HG03520 (cell line): ENCODE measurements around the gene AARS1.
"Not testable (repeated sequence)": the region's sequence is repeated elsewhere in the genome, so short reads cannot be mapped to it uniquely, and the experiment has no call there.

Source experiments
- ATAC-seq: cut with Tn5 transposase; IDR thresholded peaks from one replicate; pipeline ENCODE4 v1.9.1; 2021; ENCODE audit warnings: mild to moderate bottlenecking, moderate library complexity; ENCODE audit not compliant: unreplicated experiment

AARS1 gene

DNA sequence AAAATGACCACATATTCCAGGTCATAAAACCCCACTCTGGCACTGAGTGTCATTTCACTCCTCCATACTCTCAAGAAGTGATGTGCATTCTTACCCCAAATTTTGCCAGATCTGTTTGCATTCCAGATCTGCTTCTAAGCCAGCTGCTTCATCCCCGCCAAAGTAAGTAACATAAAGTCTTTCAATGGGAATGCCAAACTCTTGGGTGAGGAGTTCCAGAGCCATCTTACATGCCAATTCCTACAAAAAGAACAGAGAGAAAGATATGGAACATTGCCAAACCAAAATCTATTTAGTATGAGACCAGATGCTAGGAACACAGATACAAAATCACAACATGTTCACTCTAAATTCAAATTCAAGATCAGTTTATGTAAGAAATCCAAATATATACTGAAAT, 12.9 kb downstream of the AARS1 start:
- ATAC-seq: no peak

DNA sequence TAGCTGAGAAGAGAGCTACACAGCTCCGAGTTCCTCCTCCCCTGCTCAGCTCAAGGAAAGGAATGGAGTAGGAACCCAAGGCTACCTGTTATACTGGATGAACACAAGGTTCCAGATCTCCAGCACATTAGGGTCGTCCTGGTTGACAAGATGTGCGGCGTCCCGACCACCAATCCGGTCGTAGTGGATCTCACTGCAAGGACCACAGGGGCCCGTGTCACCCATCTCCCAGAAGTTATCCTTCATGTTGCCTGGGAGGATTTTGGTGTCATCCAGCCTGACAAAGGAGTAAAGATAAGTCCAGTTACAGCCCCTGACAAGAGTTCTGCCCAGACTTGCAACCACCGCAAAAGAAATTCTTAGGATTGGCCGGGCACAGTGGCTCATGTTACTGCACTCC, 17.6 kb downstream of the AARS1 start:
- ATAC-seq: no peak

GRCh38 chr16:70270176-70270575, 19.1 kb downstream of the AARS1 start:
- ATAC-seq: no peak

DNA sequence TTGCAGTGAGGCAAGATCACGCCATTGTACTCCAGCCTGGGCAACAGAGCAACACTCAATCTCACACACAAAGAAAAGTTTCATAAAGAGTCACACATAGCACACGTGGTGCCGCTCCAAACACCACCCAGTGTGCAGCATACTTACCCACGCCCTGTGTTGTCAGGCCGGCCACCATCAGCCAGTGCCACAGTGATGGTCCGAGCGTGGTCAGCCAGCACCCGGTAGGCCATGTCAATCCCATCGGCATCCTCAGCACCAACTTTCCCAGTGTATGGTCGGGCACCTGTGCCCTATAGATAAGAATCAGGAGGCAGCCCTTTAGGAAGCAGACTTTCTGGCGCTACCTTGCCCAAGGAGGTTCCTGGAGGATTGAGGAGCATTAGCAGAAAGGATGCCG, 19.8 kb downstream of the AARS1 start:
- no peak for ATAC-seq

GRCh38 chr16:70267922-70268321, 21.4 kb downstream of the AARS1 start:
- ATAC-seq: not testable (repeated sequence)

GRCh38 chr16:70267516-70267915, 21.8 kb downstream of the AARS1 start:
- ATAC-seq: no peak

- ATAC-seq: not testable (repeated sequence)
Observed at GRCh38 chr16:70259903-70260302, 29.4 kb downstream of the AARS1 start.

- ATAC-seq: no peak
Observed at GRCh38 chr16:70258946-70259345, 30.4 kb downstream of the AARS1 start.

- ATAC-seq: no peak
Observed at GRCh38 chr16:70258065-70258464, 31.2 kb downstream of the AARS1 start.

DNA sequence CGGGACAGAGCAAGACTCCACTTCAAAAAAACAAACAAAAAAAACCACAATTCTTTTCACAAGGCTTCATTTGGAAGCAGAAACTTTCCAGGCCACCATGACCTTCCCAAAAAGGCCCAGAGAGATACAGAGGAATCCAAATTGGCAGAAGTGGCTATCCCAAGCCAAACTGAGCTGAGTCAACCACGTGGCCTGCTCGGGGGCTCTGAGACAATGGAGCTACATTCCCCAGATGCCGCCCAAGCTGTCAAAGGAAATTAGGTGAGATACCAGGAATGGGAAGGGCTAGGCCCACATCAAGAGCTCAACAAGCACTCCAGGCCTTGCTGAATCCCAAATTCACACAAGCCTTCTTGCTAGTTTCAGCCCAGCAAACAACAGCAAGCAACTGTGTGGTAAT, 31.9 kb downstream of the AARS1 start:
- ATAC-seq: no peak

DNA sequence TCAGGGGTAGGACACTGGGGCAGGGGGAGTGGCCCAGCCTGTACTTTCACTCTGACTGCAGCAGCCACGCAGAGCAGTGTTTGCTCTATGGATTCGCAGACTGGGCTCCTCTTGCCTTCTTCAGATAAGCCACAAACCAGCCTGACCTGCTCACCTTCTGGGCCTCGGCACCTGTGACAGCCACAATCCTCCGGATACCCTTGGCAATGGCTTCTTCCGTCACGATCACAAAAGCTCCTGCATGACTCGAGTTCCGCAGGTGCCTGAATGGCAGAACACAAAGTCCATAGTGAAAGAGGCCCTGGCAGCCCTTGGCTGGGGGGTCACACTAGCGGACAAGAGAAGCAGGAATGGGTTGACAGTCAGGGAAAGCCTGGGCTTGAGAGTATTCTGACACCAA, 33.7 kb downstream of the AARS1 start:
- no peak for ATAC-seq

- ATAC-seq: no peak
Observed at GRCh38 chr16:70254965-70255286, 34.4 kb downstream of the AARS1 start.

DNA sequence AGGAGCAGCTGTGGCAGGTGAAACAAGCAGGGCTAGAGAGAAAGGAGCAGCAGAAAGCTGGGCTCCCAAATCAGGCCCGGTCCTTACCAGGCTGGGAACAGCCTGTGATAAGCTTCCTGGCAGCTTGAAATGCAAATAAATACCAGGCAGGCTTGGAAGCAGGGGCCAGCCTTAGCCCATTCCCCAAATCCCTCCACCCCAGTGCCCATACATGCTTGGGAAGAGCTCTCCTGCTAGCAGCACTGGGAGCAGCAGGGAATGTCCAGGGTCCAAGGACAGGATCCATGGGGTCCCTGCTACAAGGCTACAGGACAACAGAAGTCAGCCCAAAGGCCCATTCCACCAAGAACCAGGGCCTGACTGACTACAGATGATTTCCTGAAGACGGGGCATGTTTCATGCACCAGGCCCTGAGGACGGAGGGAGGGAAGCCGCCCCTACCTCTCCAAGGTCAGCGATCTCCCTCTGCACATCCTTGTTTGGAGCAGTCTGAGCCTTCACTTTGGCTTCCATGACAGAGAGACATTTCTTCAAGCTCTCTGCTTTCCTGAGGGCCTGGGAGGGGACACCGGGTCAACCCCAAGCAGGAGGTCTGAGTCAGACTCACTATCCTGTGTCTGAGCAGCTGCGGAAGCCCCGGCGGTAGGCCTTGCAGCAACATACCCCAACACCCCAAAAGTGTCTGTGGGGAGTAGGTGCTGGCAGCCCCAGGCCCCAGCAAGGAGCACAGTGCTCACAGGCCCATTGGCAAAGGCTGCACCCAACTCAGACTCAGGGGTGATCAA, 34.9 kb downstream of the AARS1 start:
- no peak for ATAC-seq

GRCh38 chr16:70253291-70254106, 35.8 kb downstream of the AARS1 start:
- ATAC-seq: no peak

DNA sequence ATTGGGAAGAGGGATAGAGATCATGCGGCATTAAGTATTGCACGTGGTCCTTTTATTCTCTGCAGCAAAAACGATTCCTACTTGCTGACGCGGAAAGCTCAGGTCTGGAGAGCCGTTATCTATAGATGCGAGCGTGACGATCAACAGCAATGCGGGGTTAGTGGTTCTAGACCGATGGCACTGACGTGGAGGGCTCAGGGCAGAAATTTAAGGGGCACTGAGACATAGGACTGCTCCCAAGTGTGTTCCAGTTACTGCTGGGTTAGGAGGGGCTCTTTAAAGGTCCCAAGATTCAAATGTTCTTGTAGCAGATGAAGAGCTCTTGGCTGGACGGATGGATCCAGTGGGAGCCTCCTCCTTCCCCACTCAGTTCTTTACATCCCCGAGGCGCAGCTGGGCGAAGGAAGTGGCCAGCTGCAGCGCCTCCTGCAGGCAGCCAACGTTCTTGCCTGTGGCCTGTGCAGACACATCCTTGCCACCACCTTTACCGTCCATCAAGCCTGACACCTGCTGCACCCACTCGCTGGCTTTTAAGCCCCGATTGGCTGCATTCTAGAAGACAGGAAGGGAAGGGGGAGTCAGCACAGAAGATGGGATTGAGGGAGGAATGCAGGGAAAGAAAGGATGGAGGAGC, 36.8 kb downstream of the AARS1 start:
- no peak for ATAC-seq

DNA sequence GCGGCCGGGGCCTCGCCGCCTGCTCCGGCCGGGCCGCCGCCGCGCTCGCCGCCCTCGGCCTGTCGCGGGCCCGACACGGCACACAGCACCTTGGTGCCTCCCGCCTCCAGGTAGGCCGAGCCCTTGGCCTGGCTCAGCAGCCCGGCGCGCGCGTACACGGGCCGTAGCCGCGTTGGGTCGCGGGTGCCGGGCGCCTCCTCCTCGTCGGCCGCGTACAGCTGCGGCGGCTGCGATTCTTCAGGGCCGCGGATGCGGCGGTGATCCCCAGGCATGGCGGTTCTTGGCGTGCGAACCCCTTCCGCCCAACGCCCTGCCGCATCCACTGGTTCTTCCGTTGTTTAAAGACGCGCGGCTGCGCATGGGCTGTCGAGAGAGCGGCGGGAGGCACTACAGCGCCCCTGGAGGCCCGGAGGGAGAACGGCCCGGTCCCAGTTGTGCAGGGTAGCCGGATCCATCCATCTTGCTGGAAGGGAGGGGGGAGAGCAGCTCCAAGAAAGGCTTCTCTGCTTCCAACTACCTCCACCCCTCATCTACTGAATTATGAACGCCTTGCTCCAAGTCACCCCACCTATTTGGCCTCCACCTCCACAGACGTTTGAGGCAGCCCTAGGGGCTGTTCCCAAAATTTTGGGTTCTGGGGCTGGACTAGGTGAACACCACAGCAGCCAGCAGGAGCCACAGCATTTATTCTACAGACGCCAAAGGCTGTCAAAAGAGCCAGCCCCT, 37.5 kb downstream of the AARS1 start, which contains the start of gene EXOSC6:
TSS of gene EXOSC6 (minus strand) at position 312 of the 726 bp plus-strand sequence. CDS start at position 272, 40 bp downstream.
- peak; percentile 74 for ATAC-seq

DNA sequence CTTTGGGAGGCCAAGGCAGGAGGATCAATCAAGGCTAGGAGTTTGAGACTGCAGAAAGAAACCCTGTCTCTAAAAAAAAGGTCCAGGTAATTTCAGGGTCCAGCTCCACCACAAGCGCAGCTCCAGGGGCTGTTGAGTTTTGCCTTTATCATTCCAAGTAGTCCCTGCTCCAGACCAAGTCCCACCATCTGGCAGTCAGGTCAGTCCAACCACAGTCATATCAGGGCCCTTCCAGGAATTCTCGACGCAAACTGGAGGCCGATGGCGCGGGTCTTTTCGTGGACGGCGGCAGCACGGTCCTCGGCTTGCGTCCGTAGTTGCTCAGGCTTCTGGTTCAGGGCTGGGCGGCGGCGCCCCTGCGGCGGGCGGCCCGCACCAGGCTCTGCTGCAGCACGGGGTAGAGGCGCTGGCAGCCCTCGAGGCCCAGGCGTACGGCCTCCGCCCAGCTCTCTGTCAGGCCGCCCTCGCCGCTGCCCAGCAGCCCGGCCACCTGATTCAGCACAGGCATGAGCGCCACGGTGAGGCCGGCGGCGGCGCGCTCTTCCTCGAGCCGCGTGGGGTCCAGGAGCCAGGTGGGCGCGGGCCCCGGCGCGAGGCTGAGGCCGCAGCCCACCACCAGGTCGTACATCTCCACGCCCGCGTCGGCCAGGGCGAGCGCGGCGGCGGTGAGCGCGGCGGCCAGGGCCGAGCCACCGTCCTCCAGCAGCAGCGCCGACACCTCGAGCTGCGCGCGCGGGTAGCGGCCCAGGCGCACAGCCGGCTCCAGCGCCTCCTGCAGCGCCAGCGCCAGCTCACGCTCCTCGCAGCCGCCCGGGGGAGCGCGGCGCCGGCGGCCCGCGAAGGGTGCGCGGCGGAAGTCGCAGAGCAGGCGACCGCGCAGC, 38.3 kb downstream of the AARS1 start:
- peak; percentile 30 for ATAC-seq

DNA sequence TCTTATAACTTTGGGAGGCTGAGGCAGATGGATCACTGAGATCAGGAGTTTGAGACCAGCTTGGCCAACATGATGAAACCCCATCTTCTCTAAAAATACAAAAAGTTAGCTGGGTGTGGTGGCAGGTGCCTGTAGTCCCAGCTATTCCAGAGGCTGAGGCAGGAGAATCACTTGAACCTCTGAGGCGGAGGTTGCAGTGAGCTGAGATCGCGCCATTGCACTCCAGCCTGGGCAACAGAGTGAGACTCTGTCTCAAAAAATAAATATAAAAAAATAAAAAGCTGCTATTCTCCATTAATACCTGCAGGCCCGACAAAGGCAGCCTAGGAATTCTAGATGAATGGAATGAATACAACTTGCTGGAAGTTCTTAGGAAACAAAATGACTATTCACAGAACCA, 39.6 kb downstream of the AARS1 start:
- not testable (repeated sequence) for ATAC-seq

DNA sequence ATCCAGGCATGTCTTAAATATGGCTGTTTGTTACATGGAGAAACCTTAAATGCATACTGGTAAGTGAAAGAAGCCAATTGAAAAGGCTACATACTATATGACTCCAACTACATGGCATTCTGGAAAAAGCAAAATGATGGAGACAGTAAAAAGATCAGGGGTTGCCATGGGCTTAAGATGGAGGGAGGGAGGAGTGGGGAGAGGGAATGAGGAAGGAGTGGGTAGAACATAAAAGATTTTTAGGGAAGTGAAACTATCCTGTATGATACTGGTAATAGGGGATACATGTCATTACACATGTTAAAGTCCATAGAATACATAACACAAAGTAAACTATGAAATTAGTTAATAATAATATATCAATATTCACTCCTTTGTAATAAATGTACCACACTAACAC, 50.5 kb downstream of the AARS1 start:
- not testable (repeated sequence) for ATAC-seq

DNA sequence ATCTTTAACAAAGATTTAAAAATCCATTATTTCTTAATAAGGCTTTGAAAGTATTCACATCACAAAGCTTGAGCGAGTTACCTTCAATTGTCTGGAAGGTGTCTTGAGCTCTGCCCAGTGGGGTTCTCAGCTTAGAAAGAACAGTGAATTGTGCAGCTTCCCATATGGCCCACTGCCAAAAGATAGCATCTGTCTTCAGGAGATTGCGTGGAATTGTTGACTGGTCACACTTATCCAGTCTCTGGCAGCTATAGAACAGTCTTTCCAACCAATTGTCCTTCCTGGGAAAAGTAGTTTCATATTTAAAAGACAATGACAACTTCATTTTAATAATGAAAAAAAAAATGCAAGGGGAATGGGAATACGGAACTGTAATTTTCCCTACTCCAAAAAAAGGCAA, 57.5 kb downstream of the AARS1 start:
- ATAC-seq: not testable (repeated sequence)
